Stimulated activated CD8-positive, alpha-beta memory T cell treated with anti-CD3 and anti-CD28 coated beads, Interleukin-4, amount 100 ng/mL, for 24 hours (primary cell): ENCODE results near the gene GPR149.
"Not testable (repeated sequence)": the region's sequence is repeated elsewhere in the genome, so short reads cannot be mapped to it uniquely, and the experiment has no call there.

ENCODE experiments used
- DNase-seq: peaks from one replicate; pipeline ENCODE4 v3.0.0-alpha.2; 2020; ENCODE audit warnings: low read depth

The GPR149 gene

GRCh38 chr3:154430014-154430413 lies at the start of gene GPR149:
GPR149 (minus strand) TSS chr3:154430190; CDS start chr3:154429615, 575 bp downstream.
- DNase-seq: no peak

GRCh38 chr3:154473769-154474168 lies 43.8 kb upstream of the GPR149 start:
- no peak for DNase-seq

GRCh38 chr3:154469585-154469984 lies 39.6 kb upstream of the GPR149 start:
- no peak for DNase-seq

- no peak for DNase-seq
Measured at GRCh38 chr3:154464440-154465190, 34.6 kb upstream of the GPR149 start.

- no peak for DNase-seq
Measured at GRCh38 chr3:154458560-154458959, 28.6 kb upstream of the GPR149 start.

GRCh38 chr3:154439081-154439480 lies 9.1 kb upstream of the GPR149 start:
- not testable (repeated sequence) for DNase-seq

- no peak for DNase-seq
Measured at GRCh38 chr3:154431043-154431442, 1.1 kb upstream of the GPR149 start.

GRCh38 chr3:154428286-154429206 lies 1.4 kb downstream of the GPR149 start:
- no peak for DNase-seq

GRCh38 chr3:154427685-154428285 lies 2.2 kb downstream of the GPR149 start:
- DNase-seq: no peak

GRCh38 chr3:154422694-154423093 lies 7.3 kb downstream of the GPR149 start:
- no peak for DNase-seq

GRCh38 chr3:154421083-154421482 lies 8.9 kb downstream of the GPR149 start:
- no peak for DNase-seq

GRCh38 chr3:154398084-154398967 lies 31.7 kb downstream of the GPR149 start:
- DNase-seq: no peak

- no peak for DNase-seq
Measured at GRCh38 chr3:154389861-154390260, 40.1 kb downstream of the GPR149 start.

- DNase-seq: no peak
Measured at GRCh38 chr3:154384479-154384878, 45.5 kb downstream of the GPR149 start.

- no peak for DNase-seq
Measured at GRCh38 chr3:154378311-154378710, 51.7 kb downstream of the GPR149 start.

- DNase-seq: no peak
Measured at GRCh38 chr3:154367221-154367620, 62.8 kb downstream of the GPR149 start.

GRCh38 chr3:154364849-154365248 lies 65.1 kb downstream of the GPR149 start:
- no peak for DNase-seq

- no peak for DNase-seq
Measured at GRCh38 chr3:154361099-154361498, 68.9 kb downstream of the GPR149 start.

GRCh38 chr3:154356009-154356408 lies 74.0 kb downstream of the GPR149 start:
- DNase-seq: no peak

- DNase-seq: no peak
Measured at GRCh38 chr3:154349223-154349622, 80.8 kb downstream of the GPR149 start.

GRCh38 chr3:154345422-154346122 lies 84.4 kb downstream of the GPR149 start:
- DNase-seq: no peak
